ENCODE measurements around the gene RTN4RL2.
A peak's percentile ranks its signal among the peaks of the same experiment; 100 is the strongest.

- TF ChIP-seq, protein P1, sequence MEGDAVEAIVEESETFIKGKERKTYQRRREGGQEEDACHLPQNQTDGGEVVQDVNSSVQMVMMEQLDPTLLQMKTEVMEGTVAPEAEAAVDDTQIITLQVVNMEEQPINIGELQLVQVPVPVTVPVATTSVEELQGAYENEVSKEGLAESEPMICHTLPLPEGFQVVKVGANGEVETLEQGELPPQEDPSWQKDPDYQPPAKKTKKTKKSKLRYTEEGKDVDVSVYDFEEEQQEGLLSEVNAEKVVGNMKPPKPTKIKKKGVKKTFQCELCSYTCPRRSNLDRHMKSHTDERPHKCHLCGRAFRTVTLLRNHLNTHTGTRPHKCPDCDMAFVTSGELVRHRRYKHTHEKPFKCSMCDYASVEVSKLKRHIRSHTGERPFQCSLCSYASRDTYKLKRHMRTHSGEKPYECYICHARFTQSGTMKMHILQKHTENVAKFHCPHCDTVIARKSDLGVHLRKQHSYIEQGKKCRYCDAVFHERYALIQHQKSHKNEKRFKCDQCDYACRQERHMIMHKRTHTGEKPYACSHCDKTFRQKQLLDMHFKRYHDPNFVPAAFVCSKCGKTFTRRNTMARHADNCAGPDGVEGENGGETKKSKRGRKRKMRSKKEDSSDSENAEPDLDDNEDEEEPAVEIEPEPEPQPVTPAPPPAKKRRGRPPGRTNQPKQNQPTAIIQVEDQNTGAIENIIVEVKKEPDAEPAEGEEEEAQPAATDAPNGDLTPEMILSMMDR (IDR thresholded peaks at IDR 0.05), result peak; percentile 97 to 99 (median 98)
- no peak for TF ChIP-seq POLR2A (IDR thresholded peaks at IDR 0.05)
- TF ChIP-seq POLR2AphosphoS5 (IDR thresholded peaks at IDR 0.05), result no peak
- no peak for TF ChIP-seq EP300 (IDR thresholded peaks at IDR 0.05)
Observed at GRCh38 chr11:57456960-57457642, 3.2 kb upstream of the RTN4RL2 start.

All from gastroesophageal sphincter (tissue), 3 donors.